SK-N-MC (cell line): ENCODE measurements around the gene SLC2A11.
"Not testable (repeated sequence)": the region's sequence is repeated elsewhere in the genome, so short reads cannot be mapped to it uniquely, and the experiment has no call there.

ENCODE experiments used
- DNase-seq: peaks from one replicate; pipeline ENCODE4 v3.0.0-alpha.2; 2011; ENCODE audit warnings: low read depth, low spot score
- H3K27ac ChIP-seq: fragments of 200-600 bp; sonication (generic); 2 replicates; pipeline ENCODE4 v1.5.1; 2016; ENCODE audit warnings: mixed run types
- H3K36me3 ChIP-seq: fragments of 200-600 bp; sonication (generic); 2 replicates; pipeline ENCODE4 v1.6.1; 2017; ENCODE audit warnings: antibody characterized with exemption, low read length, mixed read lengths; ENCODE audit not compliant: insufficient read depth
- H3K4me3 ChIP-seq: fragments of 200-600 bp; sonication (generic); 2 replicates; pipeline ENCODE4 v1.5.1; 2016
- H3K9ac ChIP-seq: fragments of 200-600 bp; sonication (generic); 2 replicates; pipeline ENCODE4 v1.8.0; 2017; ENCODE audit warnings: mixed run types, mixed read lengths; ENCODE audit not compliant: insufficient read length
- H3K9me3 ChIP-seq: fragments of 200-600 bp; sonication (generic); 2 replicates; pipeline ENCODE4 v1.6.1; 2017; ENCODE audit warnings: low read depth, mild to moderate bottlenecking, antibody characterized with exemption, low read length, moderate library complexity, mixed read lengths
- EZH2 ChIP-seq: fragments of 200-600 bp; sonication (generic); IDR thresholded peaks from one replicate; pipeline ENCODE4 v1.6.1; 2017; ENCODE audit warnings: antibody characterized with exemption
- FOXP2 ChIP-seq: optimal IDR thresholded peaks from 2 replicates; pipeline ENCODE3; 2011; ENCODE audit warnings: mild to moderate bottlenecking, moderate library complexity; ENCODE audit not compliant: insufficient read depth; ENCODE audit errors: extremely low read length, control extremely low read depth
- POLR2AphosphoS5 ChIP-seq: IDR thresholded peaks from 2 replicates; pipeline ENCODE4 v1.6.1; 2012; ENCODE audit warnings: mild to moderate bottlenecking, low read depth, low read length, borderline replicate concordance

SLC2A11 gene

GRCh38 chr22:23898006-23898974, 40.6 kb downstream of the SLC2A11 start:
- Histone ChIP-seq H3K4me3 (no peak overlapping the region), H3K9me3 (no peaks in the 10 kb centered on the region), H3K9ac (no peak overlapping the region), H3K36me3 (peaks cover 29% of the 10 kb centered on the region), H3K27ac (peak overlapping the region; percentile 77)
- TF ChIP-seq POLR2AphosphoS5 (peak; percentile 53; the same call in 1 of the 2 replicates), FOXP2 (no peak)
- DNase-seq: no peak

GRCh38 chr22:23899042-23899745, 41.5 kb downstream of the SLC2A11 start:
- H3K4me3 ChIP-seq: no peak overlapping the region
- H3K9me3 ChIP-seq: no peaks in the 10 kb centered on the region
- peak overlapping the region; percentile 77; the same call in 1 of the 2 replicates for H3K27ac ChIP-seq
- TF ChIP-seq EZH2 (no peak), FOXP2 (no peak), POLR2AphosphoS5 (no peak)
- no peak for DNase-seq
- peaks cover 29% of the 10 kb centered on the region for H3K36me3 ChIP-seq
- no peak overlapping the region for H3K9ac ChIP-seq

- H3K27ac ChIP-seq, DNase-seq, H3K9ac ChIP-seq, H3K9me3 ChIP-seq, H3K4me3 ChIP-seq: not testable (repeated sequence)
- peaks cover 27% of the 10 kb centered on the region for H3K36me3 ChIP-seq
Observed at GRCh38 chr22:23900227-23900626, 42.6 kb downstream of the SLC2A11 start.

- no peak overlapping the region for H3K27ac ChIP-seq
- H3K36me3 ChIP-seq: peaks cover 13% of the 10 kb centered on the region
- H3K9ac ChIP-seq: no peak overlapping the region
- H3K4me3 ChIP-seq: no peak overlapping the region
- DNase-seq: no peak
- no peaks in the 10 kb centered on the region for H3K9me3 ChIP-seq
- TF ChIP-seq POLR2AphosphoS5 (no peak), EZH2 (no peak), FOXP2 (no peak)
Observed at GRCh38 chr22:23901600-23901999, 43.9 kb downstream of the SLC2A11 start.

- Histone ChIP-seq H3K36me3 (no peaks in the 10 kb centered on the region), H3K4me3 (no peak overlapping the region), H3K27ac (no peak overlapping the region), H3K9me3 (no peaks in the 10 kb centered on the region), H3K9ac (no peak overlapping the region)
- TF ChIP-seq EZH2 (no peak), POLR2AphosphoS5 (no peak), FOXP2 (no peak)
- DNase-seq: no peak
Observed at GRCh38 chr22:23903328-23903971, 45.8 kb downstream of the SLC2A11 start.

- Histone ChIP-seq H3K4me3 (no peak overlapping the region), H3K36me3 (no peaks in the 10 kb centered on the region), H3K9ac (no peak overlapping the region), H3K9me3 (no peaks in the 10 kb centered on the region), H3K27ac (no peak overlapping the region)
- TF ChIP-seq FOXP2: no peak
- TF ChIP-seq POLR2AphosphoS5: no peak
- TF ChIP-seq EZH2: no peak
- DNase-seq: no peak
Observed at GRCh38 chr22:23904573-23905254, 47.0 kb downstream of the SLC2A11 start.

- Histone ChIP-seq H3K9ac (no peak overlapping the region), H3K27ac (no peak overlapping the region), H3K36me3 (no peaks in the 10 kb centered on the region), H3K4me3 (no peak overlapping the region), H3K9me3 (no peaks in the 10 kb centered on the region)
- no peak for DNase-seq
- TF ChIP-seq EZH2: no peak
- TF ChIP-seq POLR2AphosphoS5: no peak
- TF ChIP-seq FOXP2: no peak
Observed at GRCh38 chr22:23906641-23907040, 49.0 kb downstream of the SLC2A11 start.

- DNase-seq, H3K36me3 ChIP-seq, H3K27ac ChIP-seq, H3K9me3 ChIP-seq, H3K4me3 ChIP-seq, H3K9ac ChIP-seq: not testable (repeated sequence)
Observed at GRCh38 chr22:23907423-23907822, 49.7 kb downstream of the SLC2A11 start.
